Tibial artery (tissue), 4 donors: ENCODE measurements around the gene SIDT1.

Experiments
- DNase-seq, 2 donors: peaks; one replicate each; pipeline ENCODE4 v3.0.0-alpha.2; 2019
- H3K27ac ChIP-seq, 2 donors: fragments of 200-600 bp; sonication (generic) in 1 of 2; 1 replicate in 1 of 2; 2 replicates in 1 of 2; pipeline ENCODE4 v1.5.1; 2018 to 2019; ENCODE audit warnings: mild to moderate bottlenecking in 1 of 2
- H3K27me3 ChIP-seq, 2 donors: fragments of 200-600 bp; sonication (generic) in 1 of 2; one replicate each; pipeline versions ENCODE4 v1.5.1 to v1.6.0; 2016 to 2019
- H3K36me3 ChIP-seq, 3 donors: fragments of 200-600 bp; sonication (generic) in 2 of 3; one replicate each; pipeline ENCODE4 v1.5.1; 2016 to 2019; ENCODE audit warnings: mild to moderate bottlenecking in 2 of 3
- H3K4me1 ChIP-seq, 4 donors: fragments of 200-600 bp; sonication (generic) in 2 of 4; 1 replicate in 3 of 4; 2 replicates in 1 of 4; pipeline ENCODE4 v1.5.1; 2016 to 2019
- H3K4me3 ChIP-seq, 2 donors: fragments of 200-600 bp; sonication (generic) in 1 of 2; 1 replicate in 1 of 2; 2 replicates in 1 of 2; pipeline ENCODE4 v1.5.1; 2018 to 2019; ENCODE audit warnings: mild to moderate bottlenecking in 2 of 2
- H3K9me3 ChIP-seq, 3 donors: fragments of 200-600 bp; sonication (generic) in 1 of 3; one replicate each; pipeline ENCODE4 v1.5.1; 2016 to 2019
- CTCF ChIP-seq, 2 experiments: fragments of 200-600 bp in 1 of 2; fragments of 450-650 bp in 1 of 2; IDR thresholded peaks; one replicate each; pipeline ENCODE4 v1.5.1; 2017 to 2019; ENCODE audit warnings: antibody characterized with exemption in 2 of 2, mild to moderate bottlenecking in 1 of 2, moderate library complexity in 1 of 2
- intact Hi-C: fragments of 100-400 bp; cut with DNase I; formaldehyde crosslinking; loops from one replicate; pipeline ENCODE4 v1.15.0; 2023; ENCODE audit warnings: low total_unique reads

SIDT1 gene

GRCh38 chr3:113677737-113678136 is 145.4 kb downstream of the SIDT1 start:
- H3K4me1 ChIP-seq, result no peaks in the 10 kb centered on the region
- peaks cover 4 to 39% (median 25%) of the 10 kb centered on the region in 3 donors for H3K36me3 ChIP-seq
- no peak for DNase-seq
- no peak overlapping the region for H3K27ac ChIP-seq
- H3K27me3 ChIP-seq, result no peaks in the 10 kb centered on the region
- intact Hi-C loops, result no loop called here
- H3K9me3 ChIP-seq, result no peaks in the 10 kb centered on the region
- no peak overlapping the region for H3K4me3 ChIP-seq
- no peak for TF ChIP-seq CTCF (IDR thresholded peaks at IDR 0.05)

GRCh38 chr3:113678773-113679172 is 146.4 kb downstream of the SIDT1 start:
- no peaks in the 10 kb centered on the region for H3K9me3 ChIP-seq
- no peaks in the 10 kb centered on the region for H3K27me3 ChIP-seq
- TF ChIP-seq CTCF (IDR thresholded peaks at IDR 0.05), result no peak
- no peak overlapping the region for H3K4me3 ChIP-seq
- peaks cover 3 to 35% (median 20%) of the 10 kb centered on the region in 3 donors for H3K36me3 ChIP-seq
- DNase-seq, result no peak
- no peak overlapping the region for H3K27ac ChIP-seq
- no peaks in the 10 kb centered on the region for H3K4me1 ChIP-seq
- intact Hi-C loops, result no loop called here
